Body of pancreas (tissue), 4 donors: ENCODE data around the gene RUBCN.

Source experiments
- POLR2A ChIP-seq, 3 donors: fragments of 450-650 bp; IDR thresholded peaks; one replicate each; pipeline ENCODE4 v1.6.1; 2016; ENCODE audit warnings: antibody characterized with exemption in 3 of 3, mild to moderate bottlenecking in 2 of 3
- TF ChIP-seq, protein P1 (sequence below), 7 experiments: fragments of 450-650 bp in 4 of 7; fragments of 200-600 bp in 3 of 7; sonication (generic) in 3 of 7; IDR thresholded peaks; one replicate each; pipeline ENCODE4 v1.5.1; 2016 to 2019; ENCODE audit warnings: antibody characterized with exemption in 7 of 7

DNA sequence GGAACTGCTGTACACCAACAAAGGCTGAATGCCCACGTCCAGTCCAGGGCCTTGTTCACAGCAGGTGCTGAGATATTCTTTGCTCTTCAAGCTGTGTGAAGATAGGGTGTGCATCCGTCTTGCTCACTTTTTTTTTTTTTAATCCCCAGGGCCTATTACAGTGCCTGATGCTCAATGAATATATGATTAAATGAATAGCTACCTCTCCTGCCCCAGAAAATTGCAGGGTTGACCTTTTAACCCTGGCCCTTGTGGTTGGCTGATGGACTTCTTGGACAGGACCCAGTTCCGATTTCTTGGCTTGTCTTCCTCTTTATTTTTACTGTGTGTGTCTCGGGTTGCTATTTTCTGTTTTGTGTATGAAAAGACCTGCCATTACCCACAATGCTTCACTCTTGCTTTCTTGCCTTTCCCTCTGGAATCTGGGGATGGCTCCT, 10.1 kb upstream of the RUBCN start:
- TF ChIP-seq, protein P1, sequence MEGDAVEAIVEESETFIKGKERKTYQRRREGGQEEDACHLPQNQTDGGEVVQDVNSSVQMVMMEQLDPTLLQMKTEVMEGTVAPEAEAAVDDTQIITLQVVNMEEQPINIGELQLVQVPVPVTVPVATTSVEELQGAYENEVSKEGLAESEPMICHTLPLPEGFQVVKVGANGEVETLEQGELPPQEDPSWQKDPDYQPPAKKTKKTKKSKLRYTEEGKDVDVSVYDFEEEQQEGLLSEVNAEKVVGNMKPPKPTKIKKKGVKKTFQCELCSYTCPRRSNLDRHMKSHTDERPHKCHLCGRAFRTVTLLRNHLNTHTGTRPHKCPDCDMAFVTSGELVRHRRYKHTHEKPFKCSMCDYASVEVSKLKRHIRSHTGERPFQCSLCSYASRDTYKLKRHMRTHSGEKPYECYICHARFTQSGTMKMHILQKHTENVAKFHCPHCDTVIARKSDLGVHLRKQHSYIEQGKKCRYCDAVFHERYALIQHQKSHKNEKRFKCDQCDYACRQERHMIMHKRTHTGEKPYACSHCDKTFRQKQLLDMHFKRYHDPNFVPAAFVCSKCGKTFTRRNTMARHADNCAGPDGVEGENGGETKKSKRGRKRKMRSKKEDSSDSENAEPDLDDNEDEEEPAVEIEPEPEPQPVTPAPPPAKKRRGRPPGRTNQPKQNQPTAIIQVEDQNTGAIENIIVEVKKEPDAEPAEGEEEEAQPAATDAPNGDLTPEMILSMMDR (IDR thresholded peaks at IDR 0.05): peak in 1 of 7 experiments; percentile 7
- TF ChIP-seq POLR2A (IDR thresholded peaks at IDR 0.05): no peak
